K562 (cell line): ENCODE measurements around the gene DYRK4. TPM values are rescaled to one million over a fixed set of nuclear protein-coding genes. Genes with fewer than 3 reads are reported as not detected.

Experiments used
- C11orf30 ChIP-seq: fragments of 450-650 bp; IDR thresholded peaks from 2 replicates; pipeline ENCODE4 v1.6.1; 2016; ENCODE audit warnings: low read depth, mild to moderate bottlenecking
- CBX5 ChIP-seq: IDR thresholded peaks from 2 replicates; pipeline ENCODE4 v1.6.1; 2014; ENCODE audit warnings: low read depth, borderline replicate concordance
- CREM ChIP-seq: IDR thresholded peaks from 2 replicates; pipeline ENCODE4 v1.6.1; 2014; ENCODE audit warnings: antibody characterized with exemption, low read depth
- CXXC5 ChIP-seq: fragments of 250-450 bp; sonication (Bioruptor Pico); IDR thresholded peaks from 2 replicates; pipeline ENCODE4 v1.8.0; 2022; ENCODE audit warnings: inconsistent platforms, mild to moderate bottlenecking, moderate library complexity
- ETV5 ChIP-seq: sonication (generic); formaldehyde crosslinking; IDR thresholded peaks from 2 replicates; pipeline ENCODE4 v1.4.0; 2020; ENCODE audit warnings: low read depth, mild to moderate bottlenecking, missing genetic modification reagents
- JUN ChIP-seq, 2 experiments: sonication (generic) in 1 of 2; formaldehyde crosslinking in 1 of 2; IDR thresholded peaks; 2 replicates each; pipeline versions ENCODE4 v1.6.1 to v1.8.0; 2012 to 2022; ENCODE audit warnings: borderline replicate concordance in 2 of 2, mild to moderate bottlenecking in 2 of 2, improper control_type of control experiment in 1 of 2, low read depth in 1 of 2, low read length in 1 of 2, missing genetic modification reagents in 1 of 2
- KLF1 ChIP-seq: fragments of 450-650 bp; IDR thresholded peaks from 2 replicates; pipeline ENCODE4 v1.6.1; 2016; ENCODE audit warnings: missing genetic modification characterization, missing compliant biosample characterization
- MTA3 ChIP-seq: fragments of 450-650 bp; formaldehyde crosslinking; IDR thresholded peaks from 2 replicates; pipeline ENCODE4 v1.6.1; 2017; ENCODE audit warnings: mild to moderate bottlenecking, borderline replicate concordance
- MXI1 ChIP-seq: IDR thresholded peaks from 2 replicates; pipeline ENCODE4 v1.6.1; 2011; ENCODE audit warnings: low read depth, mild to moderate bottlenecking, improper control_type of control experiment, low read length
- RB1 ChIP-seq: fragments of 450-650 bp; IDR thresholded peaks from 2 replicates; pipeline ENCODE4 v1.6.1; 2017; ENCODE audit warnings: low read depth, mild to moderate bottlenecking
- RBBP5 ChIP-seq: fragments of 200-600 bp; sonication (generic); IDR thresholded peaks from 2 replicates; pipeline ENCODE4 v1.6.1; 2012; ENCODE audit warnings: borderline replicate concordance, mild to moderate bottlenecking, low read length, control low read depth, inconsistent platforms; ENCODE audit not compliant: insufficient read depth, poor library complexity, severe bottlenecking
- SIX5 ChIP-seq, 2 experiments: IDR thresholded peaks; 2 replicates each; pipeline ENCODE4 v1.6.1; 2011; ENCODE audit warnings: low read length in 2 of 2, borderline replicate concordance in 1 of 2, low read depth in 1 of 2, mild to moderate bottlenecking in 1 of 2, moderate library complexity in 1 of 2; ENCODE audit not compliant: insufficient read depth in 1 of 2
- TCF7 ChIP-seq: sonication (generic); IDR thresholded peaks from 2 replicates; pipeline ENCODE4 v1.6.1; 2016; ENCODE audit warnings: antibody characterized with exemption, borderline replicate concordance
- YY1 ChIP-seq, 3 experiments: IDR thresholded peaks; 2 replicates each; pipeline ENCODE4 v1.6.1; 2011; ENCODE audit warnings: low read length in 2 of 3, mild to moderate bottlenecking in 2 of 3, moderate library complexity in 2 of 3, borderline replicate concordance in 1 of 3, control low read depth in 1 of 3, low read depth in 1 of 3; ENCODE audit not compliant: insufficient read depth in 3 of 3, insufficient replicate concordance in 2 of 3, control insufficient read depth in 1 of 3, insufficient read length in 1 of 3; ENCODE audit errors: extremely low read depth in 1 of 3
- ZNF589 ChIP-seq: fragments of 200-800 bp; sonication (Bioruptor generic); IDR thresholded peaks from 2 replicates; pipeline ENCODE4 v1.6.1; 2016; ENCODE audit warnings: low read depth, missing genetic modification characterization, missing compliant biosample characterization
- ZNF655 ChIP-seq: fragments of 250-450 bp; sonication (Bioruptor Pico); IDR thresholded peaks from 2 replicates; pipeline ENCODE4 v1.5.0; 2021
- polyA plus RNA-seq, 8 experiments: library from polyadenylated mRNA; depleted of rRNA in 4 of 8; stranded (reverse) in 5 of 8; unstranded in 3 of 8; fragments of >200 nt; fragmentation: Nextera tagmentation in 2 of 8; fragmentation: Illumina TruSeq in 1 of 8; extraction: Ambion mirVana in 2 of 8; extraction: Trizol in 1 of 8; gene quantifications; 2 replicates each; pipeline versions ENCODE4 v1.2.1 to v1.2.3, GENCODE V29; 2011 to 2014; ENCODE audit warnings: inconsistent platforms in 1 of 8, missing spikeins in 1 of 8
- total RNA-seq, 7 experiments: library from RNA; depleted of rRNA in 6 of 7; stranded (reverse); fragments of >200 nt in 6 of 7; fragmentation: Illumina TruSeq in 2 of 7; extraction: Trizol in 2 of 7; gene quantifications; 2 replicates each; pipeline versions ENCODE4 v1.2.1 to v1.2.3, GENCODE V29; 2011 to 2021; ENCODE audit warnings: low replicate concordance in 1 of 7
- TF ChIP-seq, protein P1 (sequence below), 2 experiments: fragments of 450-650 bp; IDR thresholded peaks; 2 replicates each; pipeline ENCODE4 v1.6.1; 2018; ENCODE audit warnings: mild to moderate bottlenecking in 2 of 2, low read depth in 1 of 2; ENCODE audit not compliant: partially characterized antibody in 2 of 2

The DYRK4 gene
- total and polyA plus RNA-seq, 9 of the 15 experiments (the other 6 are each of a cell fraction or from before 2014, with no cell fraction given), result 13.4 to 37.4 (median 22.2) TPM

GRCh38 chr12:4648501-4649357 is 86.7 kb downstream of the DYRK4 start, which contains the start of the genes AKAP3 and NDUFA9 (continued):
- TF ChIP-seq SIX5 (IDR thresholded peaks at IDR 0.05; ENCODE audit: borderline replicate concordance in 1 of 2, insufficient read depth in 1 of 2, low read depth in 1 of 2, low read length in 2 of 2), result peak; percentile 8 to 16; a peak in 1 of 4 replicates
- TF ChIP-seq, protein P1, sequence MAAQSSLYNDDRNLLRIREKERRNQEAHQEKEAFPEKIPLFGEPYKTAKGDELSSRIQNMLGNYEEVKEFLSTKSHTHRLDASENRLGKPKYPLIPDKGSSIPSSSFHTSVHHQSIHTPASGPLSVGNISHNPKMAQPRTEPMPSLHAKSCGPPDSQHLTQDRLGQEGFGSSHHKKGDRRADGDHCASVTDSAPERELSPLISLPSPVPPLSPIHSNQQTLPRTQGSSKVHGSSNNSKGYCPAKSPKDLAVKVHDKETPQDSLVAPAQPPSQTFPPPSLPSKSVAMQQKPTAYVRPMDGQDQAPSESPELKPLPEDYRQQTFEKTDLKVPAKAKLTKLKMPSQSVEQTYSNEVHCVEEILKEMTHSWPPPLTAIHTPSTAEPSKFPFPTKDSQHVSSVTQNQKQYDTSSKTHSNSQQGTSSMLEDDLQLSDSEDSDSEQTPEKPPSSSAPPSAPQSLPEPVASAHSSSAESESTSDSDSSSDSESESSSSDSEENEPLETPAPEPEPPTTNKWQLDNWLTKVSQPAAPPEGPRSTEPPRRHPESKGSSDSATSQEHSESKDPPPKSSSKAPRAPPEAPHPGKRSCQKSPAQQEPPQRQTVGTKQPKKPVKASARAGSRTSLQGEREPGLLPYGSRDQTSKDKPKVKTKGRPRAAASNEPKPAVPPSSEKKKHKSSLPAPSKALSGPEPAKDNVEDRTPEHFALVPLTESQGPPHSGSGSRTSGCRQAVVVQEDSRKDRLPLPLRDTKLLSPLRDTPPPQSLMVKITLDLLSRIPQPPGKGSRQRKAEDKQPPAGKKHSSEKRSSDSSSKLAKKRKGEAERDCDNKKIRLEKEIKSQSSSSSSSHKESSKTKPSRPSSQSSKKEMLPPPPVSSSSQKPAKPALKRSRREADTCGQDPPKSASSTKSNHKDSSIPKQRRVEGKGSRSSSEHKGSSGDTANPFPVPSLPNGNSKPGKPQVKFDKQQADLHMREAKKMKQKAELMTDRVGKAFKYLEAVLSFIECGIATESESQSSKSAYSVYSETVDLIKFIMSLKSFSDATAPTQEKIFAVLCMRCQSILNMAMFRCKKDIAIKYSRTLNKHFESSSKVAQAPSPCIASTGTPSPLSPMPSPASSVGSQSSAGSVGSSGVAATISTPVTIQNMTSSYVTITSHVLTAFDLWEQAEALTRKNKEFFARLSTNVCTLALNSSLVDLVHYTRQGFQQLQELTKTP (IDR thresholded peaks at IDR 0.05; ENCODE audit: low read depth in 1 of 2, partially characterized antibody in 2 of 2), result peak in 1 of 2 experiments; percentile 85
- no peak for TF ChIP-seq ZNF655
- TF ChIP-seq CBX5, result no peak
- no peak for TF ChIP-seq KLF1
- 0 out of 2 replicates have a peak, but pooled peaks have one; percentile 10 for TF ChIP-seq JUN (IDR thresholded peaks at IDR 0.05; ENCODE audit: borderline replicate concordance, low read depth, low read length)
- no peak for TF ChIP-seq JUN (CRISPR knock-in tag; IDR thresholded peaks at IDR 0.05; ENCODE audit: borderline replicate concordance)
- TF ChIP-seq MXI1, result 0 out of 2 replicates have a peak, but pooled peaks have one; percentile 19
- TF ChIP-seq ZNF589, result no peak
- no peak for TF ChIP-seq ETV5
- TF ChIP-seq CXXC5 (CRISPR knock-in tag), result peak; percentile 43; the same call in 1 of the 2 replicates
- peak; percentile 54; the same call in 1 of the 2 replicates for TF ChIP-seq RB1
- TF ChIP-seq C11orf30, result peak; percentile 93
- no peak for TF ChIP-seq TCF7
- TF ChIP-seq MTA3, result peak; percentile 96
- TF ChIP-seq RBBP5, result peak; percentile 90
- peak; percentile 47; the same call in 1 of the 2 replicates for TF ChIP-seq CREM
- peak; percentile 71 to 98 (median 95) for TF ChIP-seq YY1 (IDR thresholded peaks at IDR 0.05; ENCODE audit: borderline replicate concordance in 1 of 3, control insufficient read depth in 1 of 3, extremely low read depth in 1 of 3, insufficient read depth in 3 of 3, insufficient read length in 1 of 3, insufficient replicate concordance in 2 of 3, low read depth in 1 of 3, low read length in 2 of 3)
